Muscle of back (tissue), 11 donors: ENCODE results near the gene CACNA1B. TPM values are rescaled to one million over a fixed set of nuclear protein-coding genes. Genes with fewer than 3 reads are reported as not detected.
A peak's percentile ranks its signal among the peaks of the same experiment; 100 is the strongest.

Experiments
- DNase-seq, 3 donors: peaks; one replicate each; pipeline versions ENCODE4 v3.0.0 to v3.0.0-alpha.2; 2013
- polyA plus RNA-seq, 10 donors: library from polyadenylated mRNA; unstranded; fragments of 120-200 nt; gene quantifications; one replicate each; pipeline ENCODE4 v1.2.1, GENCODE V29; 2013; ENCODE audit not compliant: insufficient read length in 10 of 10

The CACNA1B gene
- polyA plus RNA-seq, 10 donors: 0.28 to 0.88 (median 0.47) TPM

DNA sequence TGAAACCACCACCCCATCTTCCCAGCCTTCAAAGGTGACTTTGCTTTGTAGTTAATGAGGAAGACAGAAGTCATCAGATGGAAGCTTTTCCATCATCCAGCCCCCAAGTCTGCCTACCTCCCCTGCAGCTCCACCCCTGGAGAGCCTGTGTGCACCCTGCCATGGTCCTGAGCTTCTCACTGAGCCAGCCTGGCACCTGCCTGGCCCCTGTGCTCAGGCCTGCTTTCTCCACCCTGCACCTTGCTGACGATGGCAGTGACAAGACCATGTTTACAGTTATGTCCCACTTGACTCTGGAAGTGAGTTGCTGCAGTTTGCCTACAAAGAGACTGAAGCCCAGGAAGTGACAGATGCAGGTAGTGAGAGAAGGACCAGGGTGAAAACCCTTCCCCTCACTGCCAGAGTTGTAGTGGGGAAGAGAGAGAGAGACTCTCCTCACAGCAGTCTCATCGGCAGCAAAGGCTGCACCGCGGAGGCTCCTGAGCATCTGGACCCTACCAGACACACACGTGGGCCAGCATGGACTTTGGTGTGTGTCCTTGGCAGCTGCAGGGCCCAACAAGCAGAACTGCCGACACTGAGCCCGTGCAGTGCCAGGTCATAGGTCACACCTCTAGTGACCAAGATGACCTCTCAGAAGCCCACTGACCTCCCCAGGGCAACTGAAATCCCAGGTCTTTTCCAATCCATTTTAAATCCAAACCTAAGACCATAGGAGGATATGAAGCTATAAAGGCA, 107.1 kb downstream of the CACNA1B start:
- no peak for DNase-seq

DNA sequence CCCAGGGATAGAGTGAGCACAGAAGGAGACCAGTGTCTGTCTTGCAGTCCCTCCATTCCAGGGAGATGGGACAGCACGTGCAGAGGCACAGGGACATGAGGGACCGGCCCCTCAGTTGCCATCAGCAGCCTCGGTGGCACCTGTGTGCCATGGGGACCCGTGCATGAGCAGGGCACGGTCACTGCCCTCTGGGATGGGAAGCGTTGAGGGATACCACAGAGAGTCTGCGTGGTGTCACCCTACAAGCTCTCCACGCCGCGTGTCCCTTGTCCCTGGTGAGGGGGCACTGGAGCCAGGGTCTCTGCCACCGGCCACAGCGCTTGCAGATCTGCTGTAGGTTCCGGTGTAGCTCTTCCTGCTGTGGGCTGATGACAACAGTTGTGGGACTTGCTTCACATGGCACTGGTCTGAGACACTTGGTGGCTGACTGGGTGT, 108.1 kb downstream of the CACNA1B start:
- DNase-seq: no peak

DNA sequence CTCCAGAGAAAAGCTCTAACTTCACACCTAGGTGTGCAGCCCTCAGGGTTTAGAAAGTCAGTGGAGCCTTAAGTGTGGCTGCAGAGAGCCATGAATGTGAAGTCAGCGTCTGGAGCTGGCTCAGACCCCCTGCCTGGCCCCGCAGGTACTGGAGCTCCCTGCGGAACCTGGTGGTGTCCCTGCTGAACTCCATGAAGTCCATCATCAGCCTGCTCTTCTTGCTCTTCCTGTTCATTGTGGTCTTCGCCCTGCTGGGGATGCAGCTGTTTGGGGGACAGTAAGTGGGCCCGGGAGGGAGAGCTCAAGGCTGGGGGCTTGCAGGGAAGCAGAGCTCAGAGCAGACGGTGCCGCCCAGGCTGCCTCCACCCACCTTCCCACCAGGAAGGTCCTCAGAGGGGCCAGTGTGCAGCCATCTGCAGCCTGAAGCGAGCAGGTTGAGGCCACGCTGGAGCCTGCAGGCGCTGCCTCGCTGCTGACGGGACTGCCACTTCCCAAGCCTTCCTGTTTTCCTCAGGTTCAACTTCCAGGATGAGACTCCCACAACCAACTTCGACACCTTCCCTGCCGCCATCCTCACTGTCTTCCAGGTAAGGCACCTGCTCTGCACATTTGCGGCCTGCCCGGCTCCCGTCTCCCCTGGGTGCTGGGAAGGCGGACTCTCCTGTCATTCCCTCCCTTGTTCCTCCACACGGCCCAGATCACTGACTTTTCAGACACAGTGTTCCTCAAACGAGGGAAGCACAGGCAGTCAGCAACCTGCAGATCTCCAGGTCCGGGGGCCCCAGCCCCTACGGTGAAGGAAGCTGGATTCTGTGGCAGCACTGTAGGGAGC, 108.9 kb downstream of the CACNA1B start:
- DNase-seq: no peak

DNA sequence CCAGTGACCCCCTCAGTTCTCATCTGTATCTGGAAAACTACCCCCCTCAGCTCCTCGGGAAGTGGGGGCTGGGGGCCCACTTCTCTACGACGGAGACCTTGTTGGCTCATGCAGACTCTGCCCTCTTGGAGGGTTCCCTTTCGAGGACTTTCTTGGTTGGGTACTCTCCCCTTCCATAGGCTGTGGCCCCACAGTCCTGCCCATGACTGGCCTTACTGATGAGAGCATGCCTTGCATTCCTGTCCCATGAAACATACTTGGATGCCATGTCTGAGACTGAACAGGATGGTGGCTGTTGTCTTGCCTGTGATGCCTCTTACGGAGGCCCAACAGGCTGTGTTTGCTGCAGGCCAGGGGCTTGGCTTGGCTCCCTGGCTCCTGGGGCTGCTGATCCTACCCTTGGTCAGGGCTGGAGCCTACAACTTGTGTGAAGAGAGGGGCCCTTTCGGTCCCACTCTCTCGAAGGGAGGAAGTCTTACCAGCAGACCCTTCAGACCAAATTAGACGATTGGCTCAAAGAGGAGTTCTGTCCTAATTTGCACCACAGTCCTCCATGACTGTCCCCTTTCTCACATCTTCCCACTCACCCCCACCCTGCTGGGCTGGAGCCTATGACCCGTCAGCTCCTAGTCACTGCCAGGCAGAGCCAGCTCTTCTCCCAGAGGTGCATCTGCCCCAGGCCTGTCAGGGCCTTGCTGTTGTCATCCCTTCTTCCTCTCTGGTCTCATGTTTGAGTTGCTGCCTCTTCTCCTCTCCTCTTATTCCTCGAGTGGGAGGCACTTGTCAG, 109.9 kb downstream of the CACNA1B start:
- DNase-seq: no peak

DNA sequence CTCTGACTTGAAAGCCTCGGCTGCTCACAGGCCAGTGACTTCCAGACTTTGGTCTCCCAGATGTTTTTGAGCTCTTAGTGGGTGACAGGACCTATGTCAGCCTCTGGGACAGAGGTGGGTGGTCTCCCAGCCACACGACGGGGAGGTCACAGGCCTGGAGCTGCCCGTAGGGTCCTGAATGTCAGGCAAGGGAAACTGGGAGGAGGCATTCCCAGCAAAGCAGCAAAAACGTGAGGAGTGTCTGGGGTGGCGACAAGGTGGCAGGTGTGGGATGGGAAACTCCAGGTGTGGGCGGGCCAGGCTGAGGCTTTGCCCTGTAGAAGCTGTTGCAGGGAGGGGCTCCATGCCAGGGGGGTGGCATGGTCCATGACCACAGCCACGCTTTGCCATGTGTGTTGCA, 110.5 kb downstream of the CACNA1B start:
- DNase-seq: no peak

DNA sequence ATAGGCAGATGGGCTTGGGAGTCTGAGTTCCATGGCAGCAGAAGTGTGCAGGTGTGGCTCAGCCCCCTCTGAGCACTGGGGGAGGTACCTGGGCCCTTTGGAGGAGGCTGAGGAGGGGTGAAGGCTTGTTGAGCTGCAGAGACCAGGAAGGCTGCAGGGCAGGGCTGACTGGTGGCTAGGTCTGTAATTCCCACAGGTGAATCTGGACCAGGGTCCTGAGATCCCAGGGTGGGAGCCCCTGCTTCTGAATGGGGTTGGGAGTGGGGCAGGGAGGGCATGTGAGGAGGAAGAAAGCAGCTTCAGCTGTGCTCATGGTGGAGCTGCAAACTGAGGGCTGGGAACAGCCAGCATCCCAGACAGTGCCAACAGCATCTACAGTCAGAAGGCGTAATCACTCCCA, 111.1 kb downstream of the CACNA1B start:
- no peak for DNase-seq

DNA sequence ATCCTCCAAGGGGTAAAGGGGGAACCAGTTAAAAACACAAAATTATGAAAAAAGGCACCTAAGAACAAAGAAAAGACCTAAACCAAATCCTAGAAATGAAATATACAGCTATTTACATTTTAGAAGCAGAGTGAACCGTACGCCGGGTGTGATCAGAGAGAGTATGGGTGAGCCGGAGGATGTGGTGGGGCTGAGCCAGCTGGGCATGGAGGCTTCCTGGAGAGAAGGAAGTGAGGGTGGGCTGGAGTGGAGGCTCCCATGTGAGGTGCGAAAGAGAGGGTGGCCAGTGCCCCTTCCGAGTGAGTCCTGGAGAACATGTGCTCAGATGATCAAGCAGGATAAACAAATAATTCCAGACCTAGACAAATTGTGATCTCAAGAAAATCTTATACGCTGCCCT, 111.6 kb downstream of the CACNA1B start:
- no peak for DNase-seq

DNA sequence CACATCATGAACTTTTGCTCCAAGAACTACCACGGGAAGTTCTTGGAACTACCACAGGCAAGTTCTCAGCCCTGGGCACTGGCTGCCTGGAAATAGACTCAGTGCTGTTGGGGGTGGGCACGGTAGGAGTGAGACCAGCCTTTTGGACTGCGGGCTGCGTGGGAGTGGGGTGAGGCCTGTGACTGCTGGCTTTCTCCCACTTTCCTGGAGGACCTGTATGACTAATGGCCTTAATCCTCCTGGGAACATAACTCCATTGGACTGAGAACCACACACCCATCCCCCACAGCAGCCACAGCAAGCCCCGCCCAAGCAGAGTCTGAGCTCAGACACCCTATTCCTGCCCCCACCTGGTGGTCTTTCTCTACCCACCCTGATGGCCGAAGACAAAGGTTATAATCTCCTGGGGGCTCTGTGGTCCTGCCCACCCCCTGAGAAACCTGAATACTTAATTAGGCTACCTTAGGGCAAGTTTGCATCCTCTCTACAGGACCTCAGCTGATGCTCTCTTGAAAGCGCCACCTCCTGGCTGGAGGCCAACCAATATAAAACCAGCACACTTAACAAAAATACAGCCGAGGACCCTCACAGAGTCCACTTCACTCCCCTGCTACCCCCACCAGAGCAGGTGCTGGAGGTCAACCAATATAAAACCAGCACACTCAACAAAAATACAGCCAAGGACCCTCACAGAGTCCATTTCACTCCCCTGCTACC, 112.6 kb downstream of the CACNA1B start:
- DNase-seq: no peak

DNA sequence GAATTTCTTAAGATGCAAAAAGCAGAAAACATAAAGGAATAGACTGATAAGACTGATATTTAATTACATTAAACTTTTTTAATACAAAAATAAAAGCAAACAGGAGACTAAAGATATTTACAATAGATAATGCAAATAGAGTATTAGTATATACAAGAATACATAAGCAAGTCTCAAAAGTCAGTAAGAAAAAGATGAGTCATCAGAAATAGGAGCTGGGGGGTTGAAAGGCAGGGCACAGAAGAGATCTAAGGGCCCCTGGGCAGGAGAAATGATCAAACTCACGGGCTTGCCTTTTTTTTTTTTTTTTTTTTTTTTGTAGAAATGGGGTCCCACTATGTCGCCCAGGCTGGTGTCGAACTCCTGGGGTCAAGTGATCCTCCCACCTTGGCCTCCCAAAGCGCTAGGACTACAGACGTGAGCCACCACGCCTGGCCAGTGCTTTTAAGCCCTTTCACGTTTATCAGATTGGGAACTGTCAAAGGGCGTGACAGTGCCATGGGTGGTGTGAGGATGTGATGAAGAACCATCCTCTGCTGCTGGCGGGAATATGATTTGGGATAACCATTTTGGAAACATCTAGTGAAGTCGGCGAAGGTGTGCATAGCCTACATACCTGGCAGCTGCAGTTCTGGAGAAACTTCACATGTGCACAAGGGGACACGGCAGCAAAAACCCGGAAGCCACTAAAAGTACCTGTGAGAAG, 126.1 kb downstream of the CACNA1B start:
- DNase-seq: no peak

DNA sequence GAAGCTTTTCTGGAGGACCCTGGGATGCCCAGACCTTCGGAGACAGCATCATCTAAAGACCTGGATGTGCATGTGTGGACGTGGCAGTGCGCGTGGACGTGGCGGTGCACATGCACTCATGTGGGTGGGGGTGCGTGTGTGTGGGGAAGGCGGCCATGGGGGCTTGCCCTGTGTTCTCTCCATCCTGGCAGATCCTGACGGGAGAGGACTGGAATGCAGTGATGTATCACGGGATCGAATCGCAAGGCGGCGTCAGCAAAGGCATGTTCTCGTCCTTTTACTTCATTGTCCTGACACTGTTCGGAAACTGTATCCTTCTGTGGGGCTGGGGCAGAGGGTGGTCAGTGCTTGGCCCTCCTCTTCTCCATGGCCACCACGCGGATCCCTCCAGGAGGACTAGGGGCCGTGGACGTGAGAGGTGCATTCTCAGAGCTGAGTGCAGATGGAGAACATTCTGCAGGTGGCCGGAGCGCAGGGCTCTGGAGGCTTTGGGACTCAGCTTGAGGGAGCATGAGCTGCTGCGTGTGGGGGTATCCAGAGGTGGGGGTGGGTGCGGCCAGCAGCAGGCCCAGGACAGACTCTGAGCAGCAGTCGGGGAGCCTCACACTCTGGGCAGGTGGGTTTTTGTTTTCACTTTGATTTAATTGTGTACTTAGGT, 129.1 kb downstream of the CACNA1B start:
- no peak for DNase-seq

DNA sequence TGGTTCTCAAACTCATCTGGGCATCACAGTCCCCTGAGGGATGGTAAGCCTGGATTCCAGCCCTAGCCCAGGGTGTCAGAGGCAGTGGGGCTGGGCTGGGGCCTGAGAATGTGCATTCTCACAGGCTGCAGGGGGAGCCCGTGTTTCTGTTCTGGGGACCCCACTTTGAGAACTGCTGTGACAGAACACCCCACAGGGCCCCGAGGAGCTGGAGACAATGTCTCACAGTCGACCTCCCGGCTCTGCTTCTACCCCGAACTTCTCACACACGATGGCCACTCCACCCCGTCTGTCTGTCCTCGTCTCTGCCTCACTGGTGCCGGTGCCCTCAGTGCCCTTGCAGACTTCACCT, 130.0 kb downstream of the CACNA1B start:
- DNase-seq: no peak

DNA sequence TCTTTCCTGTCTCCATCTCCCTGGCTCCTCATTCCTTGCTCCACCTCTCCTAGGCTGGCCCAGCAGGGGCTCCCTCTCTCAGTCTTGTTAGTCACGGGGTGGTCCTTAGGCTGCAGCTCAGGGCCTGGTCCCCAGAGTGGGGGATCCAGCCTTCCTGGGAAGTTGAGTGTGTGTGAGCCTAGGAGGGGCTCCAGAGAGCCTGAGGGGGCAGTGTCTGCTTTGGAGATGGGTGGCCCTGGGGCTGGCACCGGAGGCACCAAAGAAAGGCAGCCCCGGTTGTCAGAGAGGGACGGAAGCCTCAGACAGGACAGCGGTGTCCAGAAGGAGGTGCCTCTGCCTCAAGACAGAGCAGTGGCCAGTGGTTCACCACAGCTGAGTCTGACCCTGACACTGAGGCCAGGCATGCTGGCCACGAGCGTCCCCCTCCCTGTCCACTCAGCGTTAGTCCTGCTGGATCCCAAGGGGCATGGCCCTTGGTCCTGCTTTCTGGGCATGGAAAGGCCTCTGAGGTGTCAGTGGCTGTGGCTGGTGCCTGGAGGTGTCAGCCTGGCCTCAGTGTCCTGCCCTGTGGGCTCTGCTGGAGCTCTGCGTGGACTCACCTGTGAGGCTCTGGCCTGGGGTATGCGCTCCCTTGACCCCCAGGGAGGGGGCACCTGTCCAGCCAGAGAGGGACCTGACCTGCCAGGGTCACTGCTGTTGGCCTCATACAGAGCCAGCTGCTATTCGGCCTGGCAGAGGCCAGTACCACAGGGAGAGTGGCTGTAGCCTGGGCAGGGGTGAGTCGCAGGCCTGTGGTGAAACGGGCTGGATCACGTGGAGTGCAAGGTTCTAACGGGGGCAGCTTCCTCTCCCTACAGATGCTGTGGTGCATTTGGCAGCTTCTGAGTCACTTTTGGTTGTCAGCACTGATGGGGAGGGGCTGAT, 130.6 kb downstream of the CACNA1B start:
- DNase-seq: no peak

DNA sequence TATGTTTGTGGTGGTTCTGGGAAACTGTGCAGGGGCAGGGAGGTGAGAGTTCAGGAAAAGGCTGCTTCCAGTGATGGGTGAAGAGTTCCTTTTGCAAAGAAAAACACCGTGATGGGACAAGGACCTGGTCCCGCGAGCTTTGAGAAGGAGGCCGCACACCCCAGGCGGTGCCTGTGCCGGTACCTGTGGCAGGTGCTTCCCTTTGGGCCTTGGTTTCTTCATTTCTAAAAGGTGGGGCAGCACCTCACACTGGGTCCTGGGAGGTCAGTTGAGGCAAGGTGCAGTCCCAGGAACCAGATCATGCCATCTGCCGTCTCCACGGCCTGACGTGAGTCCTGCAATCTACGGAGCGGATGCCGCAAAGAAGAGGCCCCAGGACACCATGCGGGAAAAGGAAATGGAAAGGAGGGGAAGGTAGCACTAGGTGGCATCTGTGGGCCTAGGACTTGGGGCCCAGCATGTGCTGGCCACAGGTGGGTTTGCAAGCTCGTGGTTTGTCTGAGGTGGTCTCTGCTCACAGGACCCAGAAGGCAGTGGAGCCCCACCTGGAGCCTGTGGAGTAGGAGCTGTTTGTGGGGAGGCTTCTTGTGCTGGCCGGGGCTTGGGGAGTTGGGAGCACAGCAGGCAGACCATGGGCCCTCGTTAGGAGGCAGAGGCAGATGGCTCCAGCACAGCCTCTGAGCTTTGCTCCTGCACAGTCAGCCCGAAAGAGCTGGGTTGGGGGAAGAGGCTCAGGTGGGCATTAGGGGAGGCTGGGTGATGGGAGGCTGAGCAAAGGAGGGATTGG, 131.6 kb downstream of the CACNA1B start:
- DNase-seq: no peak

DNA sequence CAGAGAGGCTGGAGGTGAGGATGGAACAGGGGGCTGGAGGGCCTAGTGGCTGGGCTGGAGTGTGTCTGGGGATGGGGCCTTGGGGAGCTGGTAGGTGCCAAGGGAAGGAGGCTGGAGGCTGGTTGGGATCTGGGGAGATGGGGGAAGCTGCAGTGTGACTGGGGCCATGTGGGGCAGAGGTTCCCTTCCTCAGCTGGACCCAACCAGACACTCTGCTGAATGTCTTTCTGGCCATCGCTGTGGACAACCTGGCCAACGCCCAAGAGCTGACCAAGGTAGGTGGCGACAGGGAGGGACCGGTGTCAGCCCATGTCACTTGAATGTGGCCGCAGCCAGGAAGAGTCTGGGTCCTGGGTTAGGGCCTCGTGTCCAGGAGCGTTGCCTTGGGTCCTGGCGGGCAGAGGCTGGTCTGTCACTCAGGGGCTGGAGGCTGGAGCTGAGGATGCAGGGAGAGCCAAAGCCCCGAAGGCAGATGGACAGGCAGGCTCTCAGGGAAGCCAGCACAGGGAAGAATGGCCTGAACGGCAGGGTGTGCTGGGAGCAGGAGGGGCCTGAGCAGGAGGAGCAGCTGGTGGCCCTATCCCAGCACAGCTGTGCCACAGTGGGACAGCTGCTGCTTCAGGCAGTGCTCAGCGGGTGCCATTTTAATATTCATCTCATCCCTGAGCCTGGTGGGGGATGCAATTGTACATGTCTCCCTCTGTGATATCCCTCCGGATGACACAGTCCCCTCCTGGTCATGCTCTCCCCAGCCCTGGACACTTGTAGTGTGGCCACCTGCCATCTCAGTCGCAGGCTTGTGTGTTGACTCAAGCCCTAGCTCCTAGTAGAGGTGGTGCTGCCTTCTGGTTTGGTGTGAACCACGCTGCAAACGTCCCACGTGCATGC, 132.5 kb downstream of the CACNA1B start:
- peak in 2 of 3 donors; percentile 7 to 28 for DNase-seq

DNA sequence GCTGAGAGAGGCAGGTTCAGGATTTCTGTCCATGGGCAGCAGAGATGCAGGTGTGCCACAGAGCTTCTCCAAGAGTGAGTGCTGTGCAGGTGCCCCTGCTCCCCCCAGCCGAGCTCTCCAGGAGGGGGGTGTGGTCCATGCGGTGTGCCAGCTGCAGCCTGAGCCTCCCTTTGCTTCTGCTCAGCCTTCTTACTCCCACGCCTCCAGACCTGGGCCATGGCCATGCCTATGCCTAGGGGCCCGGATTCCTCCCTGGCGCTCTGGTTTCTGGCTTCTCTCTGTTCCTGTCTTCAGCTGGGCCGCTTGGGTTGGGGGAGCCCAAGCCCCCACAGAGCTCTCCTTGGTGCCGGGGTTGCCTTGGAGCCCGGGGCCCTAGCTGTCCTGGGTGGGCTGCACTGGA, 133.3 kb downstream of the CACNA1B start:
- no peak for DNase-seq

DNA sequence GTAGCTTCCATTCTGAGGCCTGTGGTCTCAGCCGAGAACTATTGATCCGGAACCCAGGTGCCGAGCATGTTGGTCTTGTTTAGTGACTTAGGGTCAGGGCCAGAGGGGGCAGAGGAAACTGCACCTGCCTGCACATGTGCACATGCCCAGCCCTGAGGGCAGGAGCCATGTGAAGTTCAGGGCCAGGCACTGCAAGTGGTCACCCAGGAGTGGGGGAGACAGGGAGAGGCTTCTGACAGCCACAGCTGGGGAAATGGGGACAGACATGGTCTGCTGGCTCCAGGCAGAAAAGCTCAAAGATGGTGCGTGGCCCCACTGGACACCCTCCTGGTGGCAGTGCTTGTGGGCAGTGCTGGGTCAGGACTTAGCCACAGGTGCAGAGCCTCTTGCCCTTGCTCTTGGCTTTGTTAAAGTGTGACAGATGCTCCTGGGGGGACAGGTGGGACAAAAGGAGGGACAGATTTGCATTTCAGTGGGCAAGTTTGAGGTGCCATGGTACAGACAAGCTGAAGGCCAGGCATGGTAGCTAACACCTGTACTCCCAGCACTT, 134.4 kb downstream of the CACNA1B start:
- no peak for DNase-seq

DNA sequence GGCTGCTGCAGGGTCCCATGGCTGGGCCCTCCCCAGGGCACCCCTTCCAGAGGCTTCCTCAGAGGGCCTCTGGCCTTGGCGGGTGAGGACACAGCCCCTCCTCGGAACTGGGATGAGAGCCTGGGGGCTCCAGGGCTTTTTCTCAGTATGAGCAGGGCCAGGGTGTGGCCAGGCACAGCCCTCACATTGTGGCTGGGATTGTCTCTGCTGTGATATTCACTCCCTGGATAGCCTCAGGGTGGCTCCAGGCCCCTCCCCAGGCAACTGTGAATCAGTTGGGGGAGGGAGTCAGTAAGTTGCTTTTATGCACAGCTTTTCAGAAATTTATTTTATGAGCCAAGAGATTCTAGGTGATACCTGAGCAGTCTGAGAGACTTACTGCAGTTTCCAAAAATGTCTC, 135.7 kb downstream of the CACNA1B start:
- no peak for DNase-seq
